MM.1S (cell line): ENCODE measurements around the gene EHF.
A peak's percentile ranks its signal among the peaks of the same experiment; 100 is the strongest.

ENCODE experiments used
- DNase-seq: peaks from one replicate; pipeline ENCODE4 v3.0.0-alpha.2; 2015
- H2AFZ ChIP-seq: fragments of 300-600 bp; sonication (generic); 2 replicates; pipeline ENCODE4 v1.6.0; 2016; ENCODE audit warnings: antibody characterized with exemption, low read length
- H3F3A ChIP-seq: fragments of 300-600 bp; sonication (generic); 2 replicates; pipeline ENCODE4 v1.6.1; 2016; ENCODE audit warnings: mild to moderate bottlenecking, antibody characterized with exemption, low read length, moderate library complexity, mixed read lengths; ENCODE audit not compliant: insufficient read depth
- H3K27ac ChIP-seq: fragments of 300-600 bp; sonication (generic); 2 replicates; pipeline ENCODE4 v1.5.1; 2016; ENCODE audit warnings: mild to moderate bottlenecking, low read length
- H3K27me3 ChIP-seq: fragments of 300-600 bp; sonication (generic); replicated peaks from 2 replicates; pipeline ENCODE4 v1.6.0; 2016; ENCODE audit warnings: low read length; ENCODE audit not compliant: insufficient read depth
- H3K36me3 ChIP-seq: fragments of 300-600 bp; sonication (generic); replicated peaks from 2 replicates; pipeline ENCODE4 v1.6.1; 2016; ENCODE audit warnings: mild to moderate bottlenecking, low read length, mixed read lengths; ENCODE audit not compliant: insufficient read depth
- H3K4me1 ChIP-seq: fragments of 300-600 bp; sonication (generic); 2 replicates; pipeline ENCODE4 v1.6.1; 2016; ENCODE audit warnings: low read length, mixed read lengths
- H3K4me2 ChIP-seq: fragments of 300-600 bp; sonication (generic); 2 replicates; pipeline ENCODE4 v1.6.0; 2016; ENCODE audit warnings: low read depth, low read length
- H3K4me3 ChIP-seq: fragments of 300-600 bp; sonication (generic); 2 replicates; pipeline ENCODE4 v1.5.1; 2016; ENCODE audit warnings: low read length, mixed read lengths
- H3K79me2 ChIP-seq: fragments of 300-600 bp; sonication (generic); 2 replicates; pipeline ENCODE4 v1.6.1; 2016; ENCODE audit warnings: mixed run types, low read length, mixed read lengths
- H3K9ac ChIP-seq: fragments of 300-600 bp; sonication (generic); 2 replicates; pipeline ENCODE4 v1.6.1; 2016; ENCODE audit warnings: low read length, mixed read lengths
- H3K9me2 ChIP-seq: fragments of 300-600 bp; sonication (generic); replicated peaks from 2 replicates; pipeline ENCODE4 v1.6.1; 2016; ENCODE audit warnings: mild to moderate bottlenecking, low read length, mixed read lengths; ENCODE audit not compliant: insufficient read depth
- H3K9me3 ChIP-seq: fragments of 300-600 bp; sonication (generic); replicated peaks from 2 replicates; pipeline ENCODE4 v1.6.1; 2016; ENCODE audit warnings: mild to moderate bottlenecking, low read length, mixed read lengths; ENCODE audit not compliant: insufficient read depth
- H4K20me1 ChIP-seq: fragments of 300-600 bp; sonication (generic); 2 replicates; pipeline ENCODE4 v1.6.1; 2016; ENCODE audit warnings: mild to moderate bottlenecking, low read length, moderate library complexity, mixed read lengths; ENCODE audit not compliant: insufficient read depth
- CTCF ChIP-seq: fragments of 300-600 bp; sonication (generic); IDR thresholded peaks from 2 replicates; pipeline ENCODE4 v1.5.1; 2016; ENCODE audit warnings: antibody characterized with exemption, low read length, mixed read lengths
- EZH2 ChIP-seq: fragments of 300-600 bp; sonication (generic); optimal IDR thresholded peaks from 2 replicates; pipeline ENCODE3; 2017; ENCODE audit warnings: low read depth, mild to moderate bottlenecking, antibody characterized with exemption, low read length, mixed read lengths
- EZH2phosphoT487 ChIP-seq: fragments of 300-600 bp; sonication (generic); IDR thresholded peaks from 2 replicates; pipeline ENCODE4 v1.6.1; 2018; ENCODE audit warnings: antibody characterized with exemption, low read length

Gene EHF

DNA sequence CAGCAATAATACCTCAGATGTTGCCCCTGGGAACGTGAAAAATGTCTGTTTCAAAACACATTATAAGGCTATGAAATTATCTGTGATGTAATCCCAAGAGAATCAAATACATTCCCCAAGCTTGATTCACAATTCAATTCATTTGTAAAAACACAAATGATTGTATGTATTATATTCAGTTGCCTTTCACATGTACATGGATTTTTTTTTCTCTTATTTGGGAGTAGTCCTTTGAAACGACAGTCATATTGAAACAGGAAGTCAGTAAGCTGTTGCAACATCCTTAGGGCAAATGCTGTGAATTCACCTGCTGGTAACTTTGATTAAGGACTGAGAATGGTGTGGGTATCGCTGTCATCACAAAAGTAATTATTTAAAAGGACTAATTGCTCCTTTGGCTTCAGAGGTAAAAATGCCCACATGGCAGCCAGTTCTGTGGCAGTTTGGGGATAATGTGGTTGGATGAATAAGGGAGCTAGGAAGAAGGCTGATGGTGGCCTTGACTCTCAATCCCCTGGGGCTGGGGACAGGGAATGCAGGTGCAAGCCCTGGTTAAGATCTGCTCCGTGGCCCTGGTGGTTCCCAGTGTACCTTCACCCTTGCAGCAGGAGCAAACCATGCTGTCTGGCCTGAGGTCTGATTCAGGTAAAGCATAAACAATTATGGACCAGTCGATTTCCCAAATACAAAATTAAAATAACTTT lies 13.2 kb downstream of the EHF start:
- Histone ChIP-seq H3K9me2 (no peaks in the 10 kb centered on the region), H3K9ac (no peak overlapping the region), H3K79me2 (no peaks in the 10 kb centered on the region), H3K4me2 (peak overlapping the region; percentile 42), H2AFZ (peak overlapping the region; percentile 51), H3K9me3 (no peaks in the 10 kb centered on the region), H3K27ac (peak overlapping the region; percentile 32; the same call in 1 of the 2 replicates), H3K36me3 (no peaks in the 10 kb centered on the region), H3F3A (no peaks in the 10 kb centered on the region), H4K20me1 (no peaks in the 10 kb centered on the region), H3K27me3 (no peaks in the 10 kb centered on the region), H3K4me1 (peaks cover 17% of the 10 kb centered on the region), H3K4me3 (peak overlapping the region; percentile 1; the same call in 1 of the 2 replicates)
- peak; percentile 64 for DNase-seq
- TF ChIP-seq EZH2phosphoT487 (no peak), EZH2 (no peak), CTCF (peak; percentile 17)

DNA sequence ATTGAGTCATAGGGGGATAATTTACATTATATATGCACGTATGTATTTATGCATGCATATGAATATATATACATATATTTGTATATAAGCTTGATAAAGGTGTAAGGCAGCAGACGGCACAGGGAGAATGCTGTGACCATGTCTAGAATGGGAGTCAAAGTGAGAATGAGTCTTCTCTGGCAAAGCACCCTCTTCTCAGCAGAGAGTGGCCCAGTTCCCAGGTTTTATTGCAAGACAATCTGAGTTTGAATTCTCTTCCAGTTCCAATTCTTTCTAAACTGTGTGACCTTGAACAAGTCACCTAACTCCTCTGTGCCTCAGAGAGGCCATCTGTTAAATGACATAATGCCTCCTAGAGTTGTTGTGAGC lies 13.8 kb downstream of the EHF start:
- Histone ChIP-seq H3K9me2 (no peaks in the 10 kb centered on the region), H3K4me3 (no peak overlapping the region), H3K9me3 (no peaks in the 10 kb centered on the region), H3K27me3 (no peaks in the 10 kb centered on the region), H3K4me1 (peaks cover 17% of the 10 kb centered on the region), H3K27ac (peak overlapping the region; percentile 32; the same call in 1 of the 2 replicates), H4K20me1 (no peaks in the 10 kb centered on the region), H3K36me3 (no peaks in the 10 kb centered on the region), H3K9ac (no peak overlapping the region), H3F3A (no peaks in the 10 kb centered on the region), H2AFZ (peak overlapping the region; percentile 51), H3K79me2 (no peaks in the 10 kb centered on the region), H3K4me2 (peak overlapping the region; percentile 42)
- no peak for DNase-seq
- no peak for TF ChIP-seq CTCF
- TF ChIP-seq EZH2, result no peak
- no peak for TF ChIP-seq EZH2phosphoT487

DNA sequence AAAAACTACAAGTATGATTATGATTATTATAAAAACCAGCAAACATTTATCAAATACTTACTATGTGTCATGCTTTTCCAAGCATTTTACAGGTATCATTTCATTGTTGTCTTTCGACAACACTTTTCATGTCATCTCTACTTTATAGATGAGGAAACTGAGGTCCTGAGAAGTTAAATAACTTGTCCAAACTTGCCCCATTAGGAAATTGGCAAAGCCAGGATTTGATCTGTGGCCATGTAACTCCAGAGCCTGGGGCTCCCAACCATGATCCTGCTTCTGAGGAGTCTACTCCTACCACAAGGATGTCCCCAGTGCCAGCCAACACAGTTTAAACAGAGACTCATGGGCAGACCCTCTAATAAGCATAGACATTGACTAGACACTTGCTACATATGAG lies 15.2 kb downstream of the EHF start:
- DNase-seq, result no peak
- H3K4me1 ChIP-seq, result peaks cover 17% of the 10 kb centered on the region
- H3K9me3 ChIP-seq, result no peaks in the 10 kb centered on the region
- H2AFZ ChIP-seq, result no peak overlapping the region
- no peak overlapping the region for H3K9ac ChIP-seq
- H3K9me2 ChIP-seq, result no peaks in the 10 kb centered on the region
- no peaks in the 10 kb centered on the region for H4K20me1 ChIP-seq
- no peak overlapping the region for H3K4me3 ChIP-seq
- H3F3A ChIP-seq, result no peaks in the 10 kb centered on the region
- H3K4me2 ChIP-seq, result no peak overlapping the region
- H3K36me3 ChIP-seq, result no peaks in the 10 kb centered on the region
- TF ChIP-seq CTCF (no peak), EZH2 (no peak), EZH2phosphoT487 (no peak)
- H3K27ac ChIP-seq, result no peak overlapping the region
- no peaks in the 10 kb centered on the region for H3K79me2 ChIP-seq
- no peaks in the 10 kb centered on the region for H3K27me3 ChIP-seq
